K562 (cell line): ENCODE measurements around the gene WDR18. TPM values are rescaled to one million over a fixed set of nuclear protein-coding genes. Genes with fewer than 3 reads are reported as not detected.
A peak's percentile ranks its signal among the peaks of the same experiment; 100 is the strongest.

Source experiments
- ATAC-seq: fragments of 200-7000 bp; cut with Tn5 transposase; 3 replicates; pipeline ENCODE4 v1.9.1; 2020; ENCODE audit warnings: moderate library complexity
- BruUV-seq: library from RNA; stranded (reverse); fragments of 400-500 nt; replicated peaks from 2 replicates; lab custom pipeline; 2021; lab: Mats Ljungman, UMichigan
- CTCF ChIA-PET: fragments of 300-600 bp; formaldehyde crosslinking; extraction: SDS; loops from one replicate; lab custom pipeline; 2021; ENCODE audit warnings: low intra/inter-chr PET ratio; lab: Yijun Ruan, JAX
- POLR2A ChIA-PET: fragments of 300-600, 350-650 bp; sonication (Branson Sonifier 250); formaldehyde crosslinking; extraction: SDS; loops from one replicate; lab custom pipeline; 2021; ENCODE audit warnings: antibody characterized with exemption, inconsistent platforms; lab: Yijun Ruan, JAX
- DNase-seq, 4 experiments: peaks; one replicate each; pipeline versions ENCODE4 v3.0.0 to v3.0.0-alpha.2; 2011 to 2018; ENCODE audit warnings: low spot score in 3 of 4, mixed read lengths in 3 of 4; ENCODE audit errors: extremely low read depth in 1 of 4
- FAIRE-seq: peaks from 2 replicates; lab custom pipeline; 2011; peaks lifted over from hg19 to GRCh38; lab: Jason Lieb, UNC
- H2AFZ ChIP-seq: 2 replicates; pipeline ENCODE4 v1.6.0; 2011; ENCODE audit warnings: low read depth, low read length, control low read depth, inconsistent platforms
- H3K27ac ChIP-seq: fragments of 200-600 bp; 3 replicates; pipeline ENCODE4 v1.8.0; 2011; ENCODE audit warnings: low read depth, mild to moderate bottlenecking, control low read depth, inconsistent platforms, low read length, moderate library complexity, mixed read lengths; ENCODE audit errors: extremely low read depth
- H3K27me3 ChIP-seq, 2 experiments: fragments of 300-600 bp in 1 of 2; 2 replicates in 1 of 2; 3 replicates in 1 of 2; pipeline versions ENCODE4 v1.6.0 to v1.8.0; 2011; ENCODE audit warnings: inconsistent platforms in 2 of 2, low read length in 2 of 2, mild to moderate bottlenecking in 1 of 2, mixed read lengths in 1 of 2, moderate library complexity in 1 of 2; ENCODE audit not compliant: control insufficient read depth in 2 of 2, insufficient read depth in 2 of 2
- H3K36me3 ChIP-seq: fragments of 300-600 bp; 3 replicates; pipeline ENCODE4 v1.8.0; 2011; ENCODE audit warnings: mild to moderate bottlenecking, low read length, inconsistent platforms; ENCODE audit not compliant: control insufficient read depth, insufficient read depth
- H3K4me1 ChIP-seq, 2 experiments: fragments of 200-600 bp in 1 of 2; replicated peaks in 1 of 2; 2 replicates in 1 of 2; 3 replicates in 1 of 2; pipeline versions ENCODE4 v1.5.1 to v1.8.0; 2011; ENCODE audit warnings: inconsistent platforms in 2 of 2, low read length in 2 of 2, mild to moderate bottlenecking in 1 of 2, mixed read lengths in 1 of 2, moderate library complexity in 1 of 2; ENCODE audit not compliant: control insufficient read depth in 2 of 2, insufficient read depth in 2 of 2
- H3K4me2 ChIP-seq: 2 replicates; pipeline ENCODE4 v1.6.1; 2011; ENCODE audit warnings: low read length, control low read depth, inconsistent platforms, mixed read lengths; ENCODE audit not compliant: insufficient read depth
- H3K4me3 ChIP-seq: fragments of 200-600 bp; sonication (generic), shearing (Covaris generic); 2 replicates; pipeline ENCODE4 v1.5.1; 2016; ENCODE audit warnings: control low read depth, inconsistent platforms
- H3K79me2 ChIP-seq: fragments of 200-600 bp; 3 replicates; pipeline ENCODE4 v1.8.0; 2011; ENCODE audit warnings: low read length, inconsistent platforms; ENCODE audit not compliant: control insufficient read depth, insufficient read depth
- H3K9ac ChIP-seq, 2 experiments: 2 replicates each; pipeline versions ENCODE4 v1.6.0 to v1.6.1; 2011; ENCODE audit warnings: low read depth in 2 of 2, low read length in 2 of 2, control low read depth in 1 of 2, inconsistent platforms in 1 of 2, mild to moderate bottlenecking in 1 of 2, mixed read lengths in 1 of 2; ENCODE audit not compliant: insufficient read depth in 1 of 2
- H3K9me1 ChIP-seq: one replicate; pipeline ENCODE4 v1.6.0; 2011; ENCODE audit warnings: inconsistent platforms, mild to moderate bottlenecking, low read length, moderate library complexity; ENCODE audit not compliant: control insufficient read depth, insufficient read depth
- H3K9me3 ChIP-seq: replicated peaks from 2 replicates; pipeline ENCODE4 v1.5.1; 2011; ENCODE audit warnings: low read depth, low read length, inconsistent platforms; ENCODE audit not compliant: control insufficient read depth, insufficient read depth
- H4K20me1 ChIP-seq: replicated peaks from 2 replicates; pipeline ENCODE4 v1.6.1; 2011; ENCODE audit warnings: low read length, inconsistent platforms, mixed read lengths; ENCODE audit not compliant: control insufficient read depth, insufficient read depth
- ELF1 ChIP-seq: fragments of 200-800 bp; sonication (Bioruptor generic); IDR thresholded peaks from 2 replicates; pipeline ENCODE4 v1.6.1; 2016; ENCODE audit warnings: missing genetic modification characterization, missing compliant biosample characterization
- FOXM1 ChIP-seq, 2 experiments: fragments of 450-650 bp in 1 of 2; sonication (generic) in 1 of 2; formaldehyde crosslinking in 1 of 2; IDR thresholded peaks; 2 replicates each; pipeline versions ENCODE4 v1.6.1 to v1.9.0; 2017 to 2022; ENCODE audit warnings: low read depth in 2 of 2, mild to moderate bottlenecking in 2 of 2, missing genetic modification reagents in 1 of 2, moderate library complexity in 1 of 2
- RCOR1 ChIP-seq, 2 experiments: IDR thresholded peaks; 2 replicates each; pipeline ENCODE4 v1.6.1; 2012; ENCODE audit warnings: low read depth in 2 of 2, low read length in 2 of 2, borderline replicate concordance in 1 of 2, improper control_type of control experiment in 1 of 2
- SIN3A ChIP-seq, 2 experiments: fragments of 150-350 bp in 1 of 2; IDR thresholded peaks; 2 replicates each; pipeline ENCODE4 v1.6.1; 2011 to 2016; ENCODE audit warnings: borderline replicate concordance in 2 of 2, low read depth in 2 of 2, low read length in 2 of 2, mild to moderate bottlenecking in 2 of 2, moderate library complexity in 2 of 2; ENCODE audit not compliant: control insufficient read depth in 1 of 2
- TEAD1 ChIP-seq, 2 experiments: fragments of 450-650 bp in 1 of 2; sonication (generic) in 1 of 2; formaldehyde crosslinking; IDR thresholded peaks; 2 replicates each; pipeline versions ENCODE4 v1.4.0 to v1.8.0; 2020 to 2022; ENCODE audit warnings: mild to moderate bottlenecking in 2 of 2, missing genetic modification reagents in 1 of 2
- TEAD2 ChIP-seq: fragments of 450-650 bp; IDR thresholded peaks from 2 replicates; pipeline ENCODE4 v1.6.1; 2016; ENCODE audit warnings: missing genetic modification characterization, control low read depth, missing compliant biosample characterization
- TEAD4 ChIP-seq, 2 experiments: sonication (generic) in 1 of 2; formaldehyde crosslinking in 1 of 2; IDR thresholded peaks; 2 replicates each; pipeline versions ENCODE4 v1.6.1 to v1.8.0; 2012 to 2022; ENCODE audit warnings: borderline replicate concordance in 1 of 2, inconsistent platforms in 1 of 2, low read length in 1 of 2, mild to moderate bottlenecking in 1 of 2, missing genetic modification reagents in 1 of 2
- ZBTB7A ChIP-seq: IDR thresholded peaks from 2 replicates; pipeline ENCODE4 v1.6.1; 2011; ENCODE audit warnings: low read depth, mild to moderate bottlenecking, low read length, moderate library complexity, borderline replicate concordance; ENCODE audit not compliant: control insufficient read depth
- WGBS: fragments of 100-300 bp; shearing (Covaris generic); methylation state at CpG from one replicate; pipeline ENCODE4 v1.1.6; 2016; ENCODE audit warnings: low coverage, mixed read lengths; ENCODE audit not compliant: insufficient coverage; ENCODE audit errors: missing lambda C conversion rate; 5-methylcytosine and 5-hydroxymethylcytosine counted together
- in situ Hi-C: fragments of 300-500 bp; cut with MboI; formaldehyde crosslinking; loops from 4 replicates; pipeline ENCODE4 v1.15.0; 2018; ENCODE audit warnings: inconsistent platforms, mixed read lengths
- intact Hi-C: fragments of 100-400 bp; cut with micrococcal nuclease; formaldehyde crosslinking; loops from 2 replicates; pipeline ENCODE4 v1.14.2; 2022
- polyA plus RNA-seq, 8 experiments: library from polyadenylated mRNA; depleted of rRNA in 4 of 8; stranded (reverse) in 5 of 8; unstranded in 3 of 8; fragments of >200 nt; fragmentation: Nextera tagmentation in 2 of 8; fragmentation: Illumina TruSeq in 1 of 8; extraction: Ambion mirVana in 2 of 8; extraction: Trizol in 1 of 8; gene quantifications; 2 replicates each; pipeline versions ENCODE4 v1.2.1 to v1.2.3, GENCODE V29; 2011 to 2014; ENCODE audit warnings: inconsistent platforms in 1 of 8, missing spikeins in 1 of 8
- total RNA-seq, 7 experiments: library from RNA; depleted of rRNA in 6 of 7; stranded (reverse); fragments of >200 nt in 6 of 7; fragmentation: Illumina TruSeq in 2 of 7; extraction: Trizol in 2 of 7; gene quantifications; 2 replicates each; pipeline versions ENCODE4 v1.2.1 to v1.2.3, GENCODE V29; 2011 to 2021; ENCODE audit warnings: low replicate concordance in 1 of 7
- TF ChIP-seq, protein P1 (sequence below), 3 experiments: IDR thresholded peaks in 2 of 3; conservative IDR thresholded peaks in 1 of 3; 2 replicates each; pipeline ENCODE4 v1.5.1; 2011 to 2012; ENCODE audit warnings: low read length in 3 of 3, mild to moderate bottlenecking in 3 of 3, control low read depth in 2 of 3, improper control_type of control experiment in 1 of 3, inconsistent platforms in 1 of 3, low read depth in 1 of 3, mixed read lengths in 1 of 3, moderate library complexity in 1 of 3; ENCODE audit not compliant: insufficient read depth in 2 of 3

The WDR18 gene
- total and polyA plus RNA-seq, 9 of the 15 experiments (the other 6 are each of a cell fraction or from before 2014, with no cell fraction given), result 0.65 to 181 (median 30.1) TPM

DNA sequence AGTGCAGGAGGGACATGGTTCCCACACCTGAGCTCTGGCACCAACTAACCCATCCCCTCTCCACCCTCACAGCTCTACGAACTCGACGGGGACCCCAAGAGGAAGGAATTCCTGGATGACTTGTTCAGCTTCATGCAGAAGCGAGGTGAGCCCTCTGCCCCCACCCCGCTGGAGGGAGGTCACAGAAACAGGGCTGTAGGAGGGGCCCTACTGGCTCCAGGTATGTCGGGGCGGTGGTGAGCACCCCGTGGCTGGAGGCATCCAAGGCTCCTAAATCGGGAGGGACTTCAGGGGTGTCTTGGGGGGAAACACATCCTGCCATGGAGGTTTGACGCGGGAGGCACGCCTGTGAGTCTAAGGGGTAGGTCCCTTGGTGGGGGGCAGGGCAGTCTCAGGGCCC is 24.1 kb upstream of the WDR18 start:
- no TSS peak for BruUV-seq
- peaks cover 55 to 94% of the 10 kb centered on the region in 2 experiments for H3K4me1 ChIP-seq
- DNase-seq, result no peak
- peaks cover 61% of the 10 kb centered on the region; the same call in 2 of the 3 replicates for H3K36me3 ChIP-seq
- FAIRE-seq, result no peak
- TF ChIP-seq RCOR1 (IDR thresholded peaks at IDR 0.05; ENCODE audit: borderline replicate concordance in 1 of 2, low read depth in 2 of 2, low read length in 2 of 2), result 0 out of 4 replicates have a peak, but pooled peaks of 1 of the 2 experiments have one; percentile 6
- TF ChIP-seq TEAD4 (IDR thresholded peaks at IDR 0.05; ENCODE audit: low read length), result peak; percentile 77
- no peak for TF ChIP-seq TEAD4 (CRISPR knock-in tag; IDR thresholded peaks at IDR 0.05; ENCODE audit: borderline replicate concordance)
- no peak for TF ChIP-seq FOXM1 (IDR thresholded peaks at IDR 0.05; ENCODE audit: low read depth)
- TF ChIP-seq FOXM1 (CRISPR knock-in tag; IDR thresholded peaks at IDR 0.05; ENCODE audit: low read depth), result no peak
- no peak for TF ChIP-seq SIN3A (IDR thresholded peaks at IDR 0.05; ENCODE audit: borderline replicate concordance in 2 of 2, control insufficient read depth in 1 of 2, low read depth in 2 of 2, low read length in 2 of 2)
- TF ChIP-seq ZBTB7A, result peak; percentile 2; the same call in 1 of the 2 replicates
- peak; percentile 72 for TF ChIP-seq TEAD2
- TF ChIP-seq ELF1 (tag), result no peak
- TF ChIP-seq TEAD1 (CRISPR knock-in tag; IDR thresholded peaks at IDR 0.05), result peak; percentile 75 to 96
- TF ChIP-seq, protein P1, sequence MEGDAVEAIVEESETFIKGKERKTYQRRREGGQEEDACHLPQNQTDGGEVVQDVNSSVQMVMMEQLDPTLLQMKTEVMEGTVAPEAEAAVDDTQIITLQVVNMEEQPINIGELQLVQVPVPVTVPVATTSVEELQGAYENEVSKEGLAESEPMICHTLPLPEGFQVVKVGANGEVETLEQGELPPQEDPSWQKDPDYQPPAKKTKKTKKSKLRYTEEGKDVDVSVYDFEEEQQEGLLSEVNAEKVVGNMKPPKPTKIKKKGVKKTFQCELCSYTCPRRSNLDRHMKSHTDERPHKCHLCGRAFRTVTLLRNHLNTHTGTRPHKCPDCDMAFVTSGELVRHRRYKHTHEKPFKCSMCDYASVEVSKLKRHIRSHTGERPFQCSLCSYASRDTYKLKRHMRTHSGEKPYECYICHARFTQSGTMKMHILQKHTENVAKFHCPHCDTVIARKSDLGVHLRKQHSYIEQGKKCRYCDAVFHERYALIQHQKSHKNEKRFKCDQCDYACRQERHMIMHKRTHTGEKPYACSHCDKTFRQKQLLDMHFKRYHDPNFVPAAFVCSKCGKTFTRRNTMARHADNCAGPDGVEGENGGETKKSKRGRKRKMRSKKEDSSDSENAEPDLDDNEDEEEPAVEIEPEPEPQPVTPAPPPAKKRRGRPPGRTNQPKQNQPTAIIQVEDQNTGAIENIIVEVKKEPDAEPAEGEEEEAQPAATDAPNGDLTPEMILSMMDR (IDR thresholded peaks at IDR 0.05 in 2 of 3, conservative IDR thresholded peaks at IDR 0.05 in 1 of 3; ENCODE audit: insufficient read depth in 2 of 3, low read depth in 1 of 3, low read length in 3 of 3), result 0 out of 6 replicates have a peak, but pooled peaks of 2 of the 3 experiments have one; percentile 3 to 33
- peaks cover 66% of the 10 kb centered on the region for H3K79me2 ChIP-seq
- no peaks in the 10 kb centered on the region for H3K9me1 ChIP-seq
- ChIA-PET CTCF (no interaction called here), POLR2A (interaction anchor here (0.6 to 1.1 kb wide), 2 partner anchors 17 to 24 kb away, joined by 3 read pairs; partner anchors contain the start of gene WDR18)
- H3K27me3 ChIP-seq, result no peaks in the 10 kb centered on the region
- no peaks in the 10 kb centered on the region for H4K20me1 ChIP-seq
- H3K9me3 ChIP-seq, result peaks cover 3% of the 10 kb centered on the region
- H2AFZ ChIP-seq, result no peak overlapping the region
- no peak overlapping the region for H3K4me3 ChIP-seq
- H3K9ac ChIP-seq, result peak overlapping the region in 1 of 2 experiments; percentile 87; a peak in 2 of 4 replicates
- WGBS, result 69% methylated on average over 11 of the region's 12 CpGs
- ATAC-seq, result no peak
- peak overlapping the region; percentile 4; the same call in 1 of the 3 replicates for H3K27ac ChIP-seq
- intact Hi-C loops, result no loop called here
- in situ Hi-C loops, result no loop called here
- peak overlapping the region; percentile 34; the same call in 1 of the 2 replicates for H3K4me2 ChIP-seq
